ENCODE results near the gene RANBP1.

The RANBP1 gene

GRCh38 chr22:20076627-20077172 lies 39.2 kb upstream of the RANBP1 start:
- TF ChIP-seq FOXM1 (IDR thresholded peaks at IDR 0.05; ENCODE audit: borderline replicate concordance, low read depth) (no peak), RAD21 (IDR thresholded peaks at IDR 0.05; ENCODE audit: low read depth) (no peak), MAX (IDR thresholded peaks at IDR 0.05) (no peak), TAF1 (IDR thresholded peaks at IDR 0.05; ENCODE audit: low read depth) (no peak), CEBPB (IDR thresholded peaks at IDR 0.05) (no peak), TEAD4 (IDR thresholded peaks at IDR 0.05) (no peak), REST (IDR thresholded peaks at IDR 0.05; ENCODE audit: low read depth) (no peak), EP300 (IDR thresholded peaks at IDR 0.05; ENCODE audit: borderline replicate concordance) (no peak), USF1 (IDR thresholded peaks at IDR 0.05) (no peak), ZBTB7A (IDR thresholded peaks at IDR 0.05; ENCODE audit: low read depth) (no peak), CREB1 (IDR thresholded peaks at IDR 0.05; ENCODE audit: low read depth) (no peak), YY1 (IDR thresholded peaks at IDR 0.05; ENCODE audit: low read depth) (no peak), NFIC (IDR thresholded peaks at IDR 0.05) (no peak), TCF12 (IDR thresholded peaks at IDR 0.05; ENCODE audit: low read depth) (no peak)

GRCh38 chr22:20079745-20080444 lies 36.0 kb upstream of the RANBP1 start, which contains the start of gene DGCR8:
DGCR8 (plus strand) TSS chr22:20080241; CDS start chr22:20085964, 5,723 bp downstream.
- peak; percentile 12; the same call in 1 of the 2 replicates for TF ChIP-seq RAD21 (IDR thresholded peaks at IDR 0.05; ENCODE audit: low read depth)
- TF ChIP-seq TAF1 (IDR thresholded peaks at IDR 0.05; ENCODE audit: low read depth), result peak; percentile 97
- TF ChIP-seq TEAD4 (IDR thresholded peaks at IDR 0.05), result peak; percentile 76
- TF ChIP-seq EP300 (IDR thresholded peaks at IDR 0.05; ENCODE audit: borderline replicate concordance), result peak; percentile 62; the same call in 1 of the 2 replicates
- peak; percentile 30; the same call in 1 of the 2 replicates for TF ChIP-seq ZBTB7A (IDR thresholded peaks at IDR 0.05; ENCODE audit: low read depth)
- 0 out of 2 replicates have a peak, but pooled peaks have one; percentile 33 for TF ChIP-seq FOXM1 (IDR thresholded peaks at IDR 0.05; ENCODE audit: borderline replicate concordance, low read depth)
- 0 out of 2 replicates have a peak, but pooled peaks have one; percentile 31 for TF ChIP-seq EGR1 (IDR thresholded peaks at IDR 0.05)
- TF ChIP-seq CEBPB (IDR thresholded peaks at IDR 0.05), result peak; percentile 53; the same call in 1 of the 2 replicates
- TF ChIP-seq CREB1 (IDR thresholded peaks at IDR 0.05; ENCODE audit: low read depth), result peak; percentile 48; the same call in 1 of the 2 replicates
- TF ChIP-seq MAX (IDR thresholded peaks at IDR 0.05), result peak; percentile 97
- peak; percentile 85 for TF ChIP-seq YY1 (IDR thresholded peaks at IDR 0.05; ENCODE audit: low read depth)
- TF ChIP-seq TCF12 (IDR thresholded peaks at IDR 0.05; ENCODE audit: low read depth), result peak; percentile 84
- no peak; the same call in none of the 2 replicates for TF ChIP-seq REST (IDR thresholded peaks at IDR 0.05; ENCODE audit: low read depth)
- peak; percentile 53 for TF ChIP-seq USF1 (IDR thresholded peaks at IDR 0.05)
- peak; percentile 27; the same call in 1 of the 2 replicates for TF ChIP-seq NFIC (IDR thresholded peaks at IDR 0.05)

GRCh38 chr22:20080445-20080775 lies 35.5 kb upstream of the RANBP1 start:
- no peak for TF ChIP-seq EGR1 (IDR thresholded peaks at IDR 0.05)
- peak; percentile 83 for TF ChIP-seq YY1 (IDR thresholded peaks at IDR 0.05; ENCODE audit: low read depth)

- TF ChIP-seq EP300 (IDR thresholded peaks at IDR 0.05; ENCODE audit: borderline replicate concordance), result no peak
- no peak for TF ChIP-seq CEBPB (IDR thresholded peaks at IDR 0.05)
- no peak for TF ChIP-seq EGR1 (IDR thresholded peaks at IDR 0.05)
- no peak for TF ChIP-seq USF1 (IDR thresholded peaks at IDR 0.05)
- peak; percentile 39; the same call in 1 of the 2 replicates for TF ChIP-seq TCF12 (IDR thresholded peaks at IDR 0.05; ENCODE audit: low read depth)
- peak; percentile 51 for TF ChIP-seq MAX (IDR thresholded peaks at IDR 0.05)
- TF ChIP-seq RAD21 (IDR thresholded peaks at IDR 0.05; ENCODE audit: low read depth), result no peak
These were observed 34.9 kb upstream of the RANBP1 start for GRCh38 chr22:20080776-20081654.
